NCI-H82 treated with DMSO at 0.1 percent for 48 hours (cell line): ENCODE measurements around the gene POLR3GL.
A peak's percentile ranks its signal among the peaks of the same experiment; 100 is the strongest.

Experiments used
- DNase-seq: peaks from one replicate; lab custom pipeline; 2025; ENCODE audit not compliant: unreplicated experiment; lab: John Stamatoyannopoulos, UW

POLR3GL gene

DNA sequence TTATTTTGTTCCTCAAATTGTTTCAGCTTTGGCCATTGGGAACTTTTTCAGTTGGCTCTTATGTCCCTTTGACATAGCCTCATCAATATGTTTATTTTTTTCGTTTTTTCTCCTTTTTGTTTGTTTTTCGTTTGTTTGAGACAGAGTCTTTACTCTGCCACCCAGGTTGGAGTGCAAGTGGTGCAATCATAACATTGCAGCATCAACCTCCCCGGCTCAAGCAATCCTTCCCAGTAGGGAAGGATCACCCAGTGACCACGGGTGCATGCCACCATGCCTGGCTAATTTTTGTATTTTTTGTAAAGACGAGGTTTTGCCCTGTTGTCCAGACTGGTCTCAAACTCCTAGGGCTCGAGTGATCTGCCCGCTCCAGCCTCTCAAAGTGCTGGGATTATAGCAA, 8.1 kb downstream of the POLR3GL start:
- DNase-seq, result no peak

DNA sequence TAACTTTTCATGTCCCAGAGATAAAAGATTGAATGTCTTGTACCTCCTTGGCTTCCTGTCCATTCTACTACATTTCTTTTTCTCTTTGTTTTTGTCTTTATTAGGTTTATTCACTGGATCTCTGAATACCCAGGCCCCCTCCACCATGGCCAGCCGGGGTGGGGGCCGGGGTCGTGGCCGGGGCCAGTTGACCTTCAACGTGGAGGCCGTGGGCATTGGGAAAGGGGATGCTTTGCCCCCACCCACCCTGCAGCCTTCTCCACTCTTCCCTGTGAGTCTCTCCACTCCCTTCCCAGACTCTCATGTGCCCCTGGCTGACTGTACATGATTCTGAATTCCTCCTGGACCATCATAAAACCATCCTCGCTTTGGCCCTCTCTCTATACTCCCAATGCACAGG, 10.2 kb downstream of the POLR3GL start:
- no peak for DNase-seq

GRCh38 chr1:145975216-145975615, 10.7 kb downstream of the POLR3GL start:
- DNase-seq, result no peak

DNA sequence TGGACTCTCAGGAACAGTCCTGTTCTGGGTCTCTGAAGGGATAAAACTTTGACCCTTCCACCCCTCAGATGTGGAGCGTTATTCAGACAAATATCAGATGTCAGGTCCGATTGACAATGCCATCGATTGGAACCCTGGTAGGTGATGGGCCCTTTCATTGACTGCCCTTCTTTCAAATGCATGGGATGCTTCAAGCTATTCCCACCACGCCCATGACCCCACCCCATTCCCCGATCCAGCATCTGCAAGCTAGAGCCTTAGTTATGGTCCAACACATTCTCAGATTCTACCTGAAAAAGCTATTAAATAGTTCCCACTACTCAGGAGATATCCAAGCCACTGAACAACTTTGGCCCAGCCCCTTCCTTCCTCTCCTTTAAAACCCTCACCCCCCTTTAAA, 12.5 kb downstream of the POLR3GL start:
- DNase-seq, result no peak

- peak; percentile 75 for DNase-seq
These were observed 13.3 kb downstream of the POLR3GL start for GRCh38 chr1:145977486-145978470.

GRCh38 chr1:145978471-145978853, 14.0 kb downstream of the POLR3GL start:
- DNase-seq, result no peak

DNA sequence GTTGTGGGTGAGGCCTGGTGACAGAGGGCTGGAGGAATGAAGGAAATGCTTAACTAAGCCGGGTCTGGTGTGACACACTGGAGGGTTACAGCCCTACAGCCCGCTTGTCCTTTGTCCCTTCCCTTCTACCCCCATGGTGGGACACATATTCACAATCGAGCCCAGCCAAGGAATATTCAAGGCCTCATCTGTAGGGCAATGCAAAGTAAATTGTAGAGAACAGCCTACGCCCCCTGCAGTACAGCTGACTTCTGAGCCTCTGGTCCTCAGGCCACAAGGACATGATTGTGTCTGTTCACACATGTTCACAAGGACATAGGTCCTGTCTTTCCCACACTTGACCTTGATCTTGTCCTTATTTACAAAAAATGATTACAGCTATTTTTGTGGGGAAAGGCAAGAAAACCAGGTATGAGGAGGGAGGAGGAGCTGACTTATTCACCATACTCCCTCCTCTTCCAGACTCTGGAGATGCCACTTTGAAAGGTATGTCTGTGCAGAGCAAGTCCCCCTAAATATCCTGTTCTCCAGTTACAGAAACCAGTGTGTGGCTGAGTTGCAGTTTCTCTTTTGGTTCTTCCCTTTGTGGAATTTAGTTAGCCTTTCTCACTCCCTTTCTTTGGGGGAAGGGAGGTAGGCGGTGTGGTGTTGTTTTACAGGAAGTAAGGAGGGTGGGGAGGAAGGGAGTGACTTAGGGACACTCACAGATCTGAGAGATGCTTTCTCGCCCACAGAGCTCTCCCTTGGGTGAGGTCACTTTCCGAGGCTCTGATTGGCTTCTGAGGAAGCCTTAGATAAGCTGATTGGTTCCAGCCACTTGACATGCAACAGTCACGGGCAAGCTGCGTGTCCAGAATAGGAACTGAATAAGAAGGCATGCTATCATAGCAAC, 14.6 kb downstream of the POLR3GL start:
- peak; percentile 86 for DNase-seq

DNA sequence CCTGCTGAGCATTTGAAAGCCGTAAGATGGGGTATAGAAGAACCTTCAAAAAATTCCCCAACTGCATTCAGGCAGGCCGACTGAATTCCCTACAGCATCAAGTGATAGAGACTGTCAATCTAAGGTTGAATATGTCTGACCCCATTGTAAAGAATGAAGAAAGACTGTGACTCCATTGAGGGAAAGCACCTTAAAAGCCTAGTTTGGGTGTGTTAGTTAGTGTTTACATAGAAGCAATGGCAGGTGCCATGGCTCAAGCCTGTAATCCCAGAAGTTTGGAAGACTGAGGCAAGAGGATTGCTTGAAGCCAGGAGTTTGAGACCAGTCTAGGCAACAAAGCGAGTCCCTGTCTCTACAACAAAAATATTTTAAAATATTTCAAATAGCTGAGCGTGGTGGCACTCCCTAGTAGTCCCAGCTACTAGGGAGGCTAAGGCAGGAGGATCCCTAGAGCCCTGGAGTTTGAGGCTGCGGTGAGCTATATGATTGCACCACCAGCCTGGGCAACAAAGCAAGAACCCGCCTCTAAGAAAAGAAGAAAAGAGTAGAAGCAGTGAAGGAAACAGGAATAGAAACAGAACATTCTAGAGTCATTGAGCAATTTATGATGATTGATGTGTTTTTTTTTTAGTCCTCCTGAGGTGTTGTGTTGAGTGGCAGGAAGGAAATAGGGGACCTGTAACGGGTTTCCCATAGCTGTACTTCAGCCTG, 15.4 kb downstream of the POLR3GL start:
- DNase-seq, result no peak

- DNase-seq, result no peak
These were observed 16.0 kb downstream of the POLR3GL start for GRCh38 chr1:145980457-145980994.

GRCh38 chr1:145982010-145982723, 17.7 kb downstream of the POLR3GL start:
- no peak for DNase-seq

DNA sequence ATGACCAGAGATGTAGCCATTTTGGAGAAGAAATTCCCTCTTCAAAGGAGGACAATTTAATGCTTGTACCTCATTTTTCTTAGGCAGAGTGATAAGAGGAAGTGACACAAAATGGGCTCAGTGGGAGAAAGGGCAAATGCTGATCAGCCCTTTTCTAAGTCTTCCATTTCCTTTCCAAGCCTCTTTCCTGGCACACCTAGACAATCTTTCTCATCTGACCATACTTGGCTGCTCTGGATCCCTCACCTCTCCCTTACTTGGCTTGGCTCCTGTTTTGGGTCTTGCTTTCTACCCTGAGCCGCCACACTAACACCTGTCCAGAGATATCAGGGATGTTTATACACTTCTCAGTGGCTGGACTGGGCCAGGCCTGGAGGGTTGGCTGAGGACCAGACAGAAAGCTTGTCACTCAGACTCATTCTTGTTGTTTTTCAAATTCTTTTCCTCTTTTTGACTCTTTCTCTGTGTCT, 18.8 kb downstream of the POLR3GL start:
- no peak for DNase-seq

DNA sequence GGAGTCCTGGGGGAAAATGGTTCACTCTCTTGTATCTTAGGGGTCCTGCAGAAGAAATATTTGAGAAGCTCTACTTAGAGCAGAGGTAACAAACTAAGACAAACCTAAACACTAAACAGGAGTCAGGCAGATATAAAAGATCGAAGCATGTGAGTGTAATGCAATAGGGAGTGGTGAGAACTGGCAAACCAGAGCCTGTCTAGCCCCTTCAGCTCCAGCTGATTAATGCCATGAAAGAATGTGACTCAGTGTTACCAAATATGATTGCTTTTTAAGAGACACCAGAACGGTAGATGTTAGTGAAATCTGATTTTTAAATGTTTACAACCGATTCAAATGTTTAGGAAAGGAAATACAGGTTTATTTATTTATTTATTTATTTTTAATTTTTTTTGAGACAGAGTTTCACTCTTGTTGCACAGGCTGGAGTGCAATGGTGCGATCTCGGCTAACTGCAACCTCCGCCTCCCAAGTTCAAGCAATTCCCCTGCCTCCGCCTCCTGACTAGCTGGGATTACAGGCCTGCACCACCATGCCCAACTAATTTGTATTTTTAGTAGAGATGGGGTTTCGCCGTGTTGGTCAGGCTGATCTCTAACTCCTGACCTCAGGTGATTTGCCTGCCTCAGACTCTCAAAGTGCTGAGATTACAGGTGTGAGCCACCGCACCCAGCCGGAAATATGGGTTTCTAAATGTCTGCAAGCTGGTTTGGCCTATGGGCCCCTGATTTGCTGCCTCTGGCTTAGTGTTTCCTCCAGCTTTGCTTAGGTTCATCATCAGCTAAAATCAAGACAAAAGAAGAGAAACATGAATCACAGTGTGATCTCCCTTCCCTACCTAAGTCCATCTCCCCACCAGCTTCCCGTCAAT, 19.7 kb downstream of the POLR3GL start:
- DNase-seq, result no peak

DNA sequence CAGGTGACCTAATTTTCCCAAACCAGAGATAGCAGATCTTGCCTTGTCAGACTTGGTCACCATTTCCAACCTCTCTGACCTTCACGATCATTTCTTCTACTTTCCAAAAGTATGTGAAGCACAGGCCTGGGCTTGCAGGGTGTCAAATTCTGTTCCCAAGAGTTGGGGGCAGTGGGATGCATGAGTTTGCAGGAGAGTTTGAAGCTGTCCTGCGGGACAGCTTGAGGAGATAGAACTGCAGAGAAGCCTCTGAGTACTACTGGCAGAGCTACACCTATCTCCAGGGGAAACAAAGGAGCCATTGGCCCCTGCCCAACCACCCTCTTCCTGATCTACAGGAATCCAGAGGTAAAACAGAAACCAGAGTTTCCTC, 20.6 kb downstream of the POLR3GL start:
- no peak for DNase-seq

DNA sequence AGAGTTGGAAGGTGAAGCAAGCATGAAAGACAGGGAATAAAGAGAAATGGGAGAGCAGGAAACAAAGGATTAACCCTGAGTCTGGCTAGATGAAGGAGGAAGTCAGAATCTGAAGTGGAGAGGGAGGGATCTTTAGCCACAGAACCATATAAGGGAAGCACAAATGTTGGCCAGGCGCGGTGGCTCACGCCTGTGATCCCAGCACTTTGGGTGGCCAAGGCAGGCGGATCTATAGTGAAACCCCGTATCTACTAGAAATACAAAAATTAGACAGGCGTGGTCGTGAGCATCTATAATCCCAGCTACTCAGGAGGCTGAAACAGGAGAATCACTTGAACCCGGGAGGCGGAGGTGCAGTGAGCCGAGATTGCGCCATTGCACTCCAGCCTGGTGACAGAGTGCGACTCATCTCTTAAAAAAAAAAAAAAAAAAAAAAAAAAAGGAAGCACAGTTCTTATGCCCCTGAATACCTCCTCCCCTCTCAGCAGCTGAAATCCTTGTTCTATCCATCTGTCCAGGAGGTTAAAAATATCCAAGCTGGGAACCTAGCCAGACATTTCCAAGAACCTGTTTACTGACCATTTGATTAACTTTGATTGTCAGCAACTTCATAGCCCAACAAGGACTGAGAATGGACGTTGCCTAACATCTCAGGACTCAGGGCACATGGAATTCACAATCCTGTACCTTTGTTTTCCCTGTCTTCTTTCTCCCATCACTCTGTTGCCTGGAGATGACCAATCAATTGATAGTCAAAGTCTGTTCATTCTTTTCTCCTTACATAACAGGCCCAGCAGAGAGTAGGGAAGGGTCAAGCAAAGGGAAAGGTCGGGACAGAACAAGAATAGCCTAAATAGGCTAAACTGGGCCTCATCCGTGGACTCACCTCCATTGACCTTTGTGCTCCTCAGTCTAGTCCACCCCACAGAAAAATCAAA, 21.3 kb downstream of the POLR3GL start:
- DNase-seq, result no peak

- no peak for DNase-seq
These were observed 22.1 kb downstream of the POLR3GL start for GRCh38 chr1:145986551-145986950.

DNA sequence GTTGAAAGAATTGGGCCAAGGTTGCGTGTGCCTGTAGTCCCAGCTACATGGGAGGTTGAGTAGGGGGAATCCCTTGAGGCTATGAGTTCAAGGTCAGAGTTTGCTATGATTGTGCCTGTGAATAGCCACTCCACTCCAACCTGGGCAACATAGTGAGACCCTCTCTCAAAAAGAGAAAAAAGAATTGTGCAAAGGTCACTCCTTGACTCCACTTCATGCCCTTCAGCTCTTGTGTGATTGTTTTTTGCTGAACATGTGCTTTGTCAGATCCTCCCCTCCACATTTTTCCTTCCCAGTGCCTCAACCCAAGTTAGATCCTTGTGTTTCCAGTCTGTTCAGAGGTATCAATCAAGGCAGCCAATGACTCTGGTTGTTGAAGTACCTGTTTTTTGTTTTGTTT, 23.4 kb downstream of the POLR3GL start:
- DNase-seq, result no peak

DNA sequence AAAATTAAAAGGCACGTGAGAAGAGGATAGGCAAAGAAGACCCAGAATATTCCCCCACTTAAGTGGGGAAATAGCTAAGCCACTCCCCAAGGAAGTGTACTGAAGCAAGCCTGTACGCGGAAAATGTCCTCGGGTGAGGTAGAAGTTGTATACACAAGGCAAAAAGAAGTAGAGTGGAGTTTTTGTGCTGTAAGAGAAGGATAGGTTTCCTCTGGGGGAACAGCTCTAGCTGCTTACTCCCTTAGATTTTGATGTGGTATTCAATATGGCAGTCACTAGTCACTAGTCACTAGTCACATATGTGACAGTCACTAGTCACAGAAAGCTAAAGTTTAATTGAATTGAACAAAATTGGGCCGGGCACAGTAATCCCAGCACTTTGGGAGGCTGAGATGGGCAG, 24.3 kb downstream of the POLR3GL start:
- DNase-seq, result no peak

DNA sequence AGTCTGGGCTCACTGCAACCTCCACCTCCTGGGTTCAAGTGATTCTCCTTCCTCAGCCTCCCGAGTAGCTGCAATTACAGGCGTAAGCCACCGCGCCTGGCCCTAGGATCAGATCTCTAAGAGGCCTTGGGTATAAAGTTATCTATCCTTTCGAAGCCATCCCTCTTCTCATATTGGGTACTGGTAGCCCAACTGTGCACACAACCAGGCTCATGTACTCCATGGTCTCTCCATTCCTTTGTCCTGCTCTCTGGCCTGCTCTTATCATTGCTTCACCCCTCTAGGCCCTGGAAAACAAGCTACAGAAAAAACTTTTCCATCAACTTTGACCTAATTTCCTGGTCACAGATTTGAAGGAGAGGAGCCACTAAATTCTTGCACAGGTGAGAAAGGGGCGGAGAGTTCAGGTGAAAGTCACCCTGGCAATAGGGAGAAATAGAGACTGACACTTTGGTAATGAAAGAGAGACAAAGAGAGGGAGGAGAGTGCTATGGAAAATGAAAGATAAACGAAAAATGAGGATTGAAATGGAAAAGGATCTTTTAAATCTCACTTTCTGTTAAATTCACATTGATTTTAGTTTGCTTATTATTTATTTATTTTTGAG, 25.9 kb downstream of the POLR3GL start:
- no peak for DNase-seq
